ENCODE results near the gene TSPO.

The TSPO gene

GRCh38 chr22:43160497-43161126, 9.3 kb downstream of the TSPO start:
- DNase-seq, result no peak

GRCh38 chr22:43162412-43163150, 11.2 kb downstream of the TSPO start:
- DNase-seq, result no peak

GRCh38 chr22:43163241-43163795, 12.0 kb downstream of the TSPO start:
- no peak for DNase-seq

GRCh38 chr22:43164636-43165035, 13.3 kb downstream of the TSPO start:
- no peak for DNase-seq

- no peak for DNase-seq
These were observed 15.0 kb downstream of the TSPO start for GRCh38 chr22:43166132-43166930.

GRCh38 chr22:43167001-43167589, 15.7 kb downstream of the TSPO start:
- no peak for DNase-seq

- no peak for DNase-seq
These were observed 17.3 kb downstream of the TSPO start for GRCh38 chr22:43168471-43169309.

GRCh38 chr22:43169310-43170130, 18.2 kb downstream of the TSPO start:
- DNase-seq, result no peak

GRCh38 chr22:43170131-43170480, 18.7 kb downstream of the TSPO start:
- DNase-seq, result no peak

GRCh38 chr22:43171019-43171491, 19.7 kb downstream of the TSPO start:
- no peak for DNase-seq

GRCh38 chr22:43171607-43172006, 20.2 kb downstream of the TSPO start:
- DNase-seq, result no peak

- DNase-seq, result no peak
These were observed 20.8 kb downstream of the TSPO start for GRCh38 chr22:43172191-43172590.

GRCh38 chr22:43173566-43173965, 22.2 kb downstream of the TSPO start:
- no peak for DNase-seq

- no peak for DNase-seq
These were observed 22.8 kb downstream of the TSPO start for GRCh38 chr22:43173976-43174720.

GRCh38 chr22:43174941-43175531, 23.7 kb downstream of the TSPO start:
- DNase-seq, result peak; percentile 83

- no peak for DNase-seq
These were observed 24.7 kb downstream of the TSPO start for GRCh38 chr22:43176090-43176489.

- no peak for DNase-seq
These were observed 26.1 kb downstream of the TSPO start for GRCh38 chr22:43177479-43177878.

- no peak for DNase-seq
These were observed 28.0 kb downstream of the TSPO start for GRCh38 chr22:43179146-43179910.

GRCh38 chr22:43179911-43180195, 28.5 kb downstream of the TSPO start:
- DNase-seq, result no peak

GRCh38 chr22:43180670-43181069, 29.3 kb downstream of the TSPO start:
- DNase-seq, result no peak

Data from COR-L47 (cell line).